ES-I3 (cell line): ENCODE data around the gene CHD5.

Source experiments
- H3K36me3 ChIP-seq: 2 replicates; pipeline ENCODE4 v1.6.1; 2013; ENCODE audit warnings: mild to moderate bottlenecking, low read length, control low read depth, moderate library complexity; ENCODE audit not compliant: insufficient read depth
- H3K4me1 ChIP-seq: 2 replicates; pipeline ENCODE4 v1.6.1; 2013; ENCODE audit warnings: mild to moderate bottlenecking, control low read depth, low read length; ENCODE audit not compliant: insufficient read depth
- H3K9ac ChIP-seq: 2 replicates; pipeline ENCODE4 v1.6.1; 2013; ENCODE audit warnings: low read depth, mild to moderate bottlenecking, low read length, moderate library complexity
- H3K9me3 ChIP-seq: 2 replicates; pipeline ENCODE4 v1.6.1; 2013; ENCODE audit warnings: mild to moderate bottlenecking, low read length, moderate library complexity; ENCODE audit not compliant: control insufficient read depth, insufficient read depth

CHD5 gene

GRCh38 chr1:6145396-6145750 lies 34.7 kb downstream of the CHD5 start:
- Histone ChIP-seq H3K9me3 (no peaks in the 10 kb centered on the region), H3K9ac (no peak overlapping the region), H3K36me3 (no peaks in the 10 kb centered on the region), H3K4me1 (no peaks in the 10 kb centered on the region; the same call in 1 of the 2 replicates)

- Histone ChIP-seq H3K9me3 (no peaks in the 10 kb centered on the region), H3K36me3 (no peaks in the 10 kb centered on the region), H3K4me1 (no peaks in the 10 kb centered on the region; the same call in 1 of the 2 replicates), H3K9ac (no peak overlapping the region)
These were observed 35.3 kb downstream of the CHD5 start for GRCh38 chr1:6144647-6145395.

- Histone ChIP-seq H3K4me1 (no peaks in the 10 kb centered on the region; the same call in 1 of the 2 replicates), H3K9ac (no peak overlapping the region), H3K36me3 (no peaks in the 10 kb centered on the region), H3K9me3 (no peaks in the 10 kb centered on the region)
These were observed 35.9 kb downstream of the CHD5 start for GRCh38 chr1:6144175-6144574.

GRCh38 chr1:6143395-6143794 lies 36.7 kb downstream of the CHD5 start:
- Histone ChIP-seq H3K36me3 (no peaks in the 10 kb centered on the region), H3K9me3 (no peaks in the 10 kb centered on the region), H3K4me1 (no peaks in the 10 kb centered on the region; the same call in 1 of the 2 replicates), H3K9ac (no peak overlapping the region)

GRCh38 chr1:6142734-6143133 lies 37.4 kb downstream of the CHD5 start:
- Histone ChIP-seq H3K9ac (no peak overlapping the region), H3K36me3 (no peaks in the 10 kb centered on the region), H3K4me1 (no peaks in the 10 kb centered on the region), H3K9me3 (no peaks in the 10 kb centered on the region)

- Histone ChIP-seq H3K9ac (no peak overlapping the region), H3K4me1 (no peaks in the 10 kb centered on the region), H3K36me3 (no peaks in the 10 kb centered on the region), H3K9me3 (no peaks in the 10 kb centered on the region)
These were observed 38.0 kb downstream of the CHD5 start for GRCh38 chr1:6142036-6142621.

- H3K36me3 ChIP-seq = no peaks in the 10 kb centered on the region
- no peaks in the 10 kb centered on the region for H3K9me3 ChIP-seq
- H3K9ac ChIP-seq = no peak overlapping the region
- H3K4me1 ChIP-seq = no peaks in the 10 kb centered on the region
These were observed 38.5 kb downstream of the CHD5 start for GRCh38 chr1:6141592-6141991.

- no peak overlapping the region for H3K9ac ChIP-seq
- H3K9me3 ChIP-seq = no peaks in the 10 kb centered on the region
- no peaks in the 10 kb centered on the region for H3K36me3 ChIP-seq
- no peaks in the 10 kb centered on the region for H3K4me1 ChIP-seq
These were observed 39.7 kb downstream of the CHD5 start for GRCh38 chr1:6140413-6140812.

GRCh38 chr1:6137758-6138157 lies 42.4 kb downstream of the CHD5 start:
- Histone ChIP-seq H3K36me3 (no peaks in the 10 kb centered on the region), H3K9me3 (no peaks in the 10 kb centered on the region), H3K9ac (no peak overlapping the region), H3K4me1 (no peaks in the 10 kb centered on the region)

- no peaks in the 10 kb centered on the region; the same call in 1 of the 2 replicates for H3K9me3 ChIP-seq
- H3K4me1 ChIP-seq = no peaks in the 10 kb centered on the region
- H3K9ac ChIP-seq = no peak overlapping the region
- no peaks in the 10 kb centered on the region for H3K36me3 ChIP-seq
These were observed 43.5 kb downstream of the CHD5 start for GRCh38 chr1:6136516-6137220.

- Histone ChIP-seq H3K4me1 (no peaks in the 10 kb centered on the region), H3K36me3 (no peaks in the 10 kb centered on the region), H3K9ac (no peak overlapping the region), H3K9me3 (no peaks in the 10 kb centered on the region; the same call in 1 of the 2 replicates)
These were observed 45.2 kb downstream of the CHD5 start for GRCh38 chr1:6134741-6135510.

- no peaks in the 10 kb centered on the region for H3K4me1 ChIP-seq
- H3K36me3 ChIP-seq = no peaks in the 10 kb centered on the region; the same call in 1 of the 2 replicates
- H3K9me3 ChIP-seq = no peaks in the 10 kb centered on the region; the same call in 1 of the 2 replicates
- no peak overlapping the region for H3K9ac ChIP-seq
These were observed 45.9 kb downstream of the CHD5 start for GRCh38 chr1:6134206-6134605.

GRCh38 chr1:6133146-6133895 lies 46.8 kb downstream of the CHD5 start:
- H3K9me3 ChIP-seq = no peaks in the 10 kb centered on the region; the same call in 1 of the 2 replicates
- H3K36me3 ChIP-seq = no peaks in the 10 kb centered on the region; the same call in 1 of the 2 replicates
- no peaks in the 10 kb centered on the region for H3K4me1 ChIP-seq
- H3K9ac ChIP-seq = no peak overlapping the region
